Activated naive CD8-positive, alpha-beta T cell (primary cell): ENCODE results near the gene ARGLU1.
"Not testable (repeated sequence)": the region's sequence is repeated elsewhere in the genome, so short reads cannot be mapped to it uniquely, and the experiment has no call there.

ENCODE experiments used
- H3K27ac Mint-ChIP-seq: one replicate; pipeline ENCODE4 v1.8.0; 2021; ENCODE audit warnings: mixed read lengths
- H3K27me3 Mint-ChIP-seq: one replicate; pipeline ENCODE4 v1.8.0; 2021; ENCODE audit warnings: mixed read lengths
- H3K36me3 Mint-ChIP-seq: one replicate; pipeline ENCODE4 v1.8.0; 2021; ENCODE audit warnings: mixed read lengths
- H3K4me1 Mint-ChIP-seq: one replicate; pipeline ENCODE4 v1.8.0; 2021; ENCODE audit warnings: low read depth, mixed read lengths
- H3K4me3 Mint-ChIP-seq: one replicate; pipeline ENCODE4 v1.8.0; 2021; ENCODE audit warnings: mild to moderate bottlenecking, mixed read lengths
- H3K9me3 Mint-ChIP-seq: one replicate; pipeline ENCODE4 v1.8.0; 2021; ENCODE audit warnings: low read depth, mixed read lengths

Gene ARGLU1, protein sequence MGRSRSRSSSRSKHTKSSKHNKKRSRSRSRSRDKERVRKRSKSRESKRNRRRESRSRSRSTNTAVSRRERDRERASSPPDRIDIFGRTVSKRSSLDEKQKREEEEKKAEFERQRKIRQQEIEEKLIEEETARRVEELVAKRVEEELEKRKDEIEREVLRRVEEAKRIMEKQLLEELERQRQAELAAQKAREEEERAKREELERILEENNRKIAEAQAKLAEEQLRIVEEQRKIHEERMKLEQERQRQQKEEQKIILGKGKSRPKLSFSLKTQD

GRCh38 chr13:106567474-106568298 lies at the start of gene ARGLU1:
TSS of gene ARGLU1 (minus strand) at chr13:106568137. CDS start at chr13:106567919, 218 bp downstream.
- H3K9me3 Mint-ChIP-seq: no peaks in the 10 kb centered on the region
- H3K27ac Mint-ChIP-seq: peak within 1 kb of the TSS; percentile 90
- no peaks in the 10 kb centered on the region for H3K36me3 Mint-ChIP-seq
- H3K4me1 Mint-ChIP-seq: peaks cover 59% of the 10 kb centered on the region
- peak within 1 kb of the TSS; percentile 99 for H3K4me3 Mint-ChIP-seq
- no peaks in the 10 kb centered on the region for H3K27me3 Mint-ChIP-seq

- H3K27me3 Mint-ChIP-seq: peaks cover 5% of the 10 kb centered on the region
- no peaks in the 10 kb centered on the region for H3K36me3 Mint-ChIP-seq
- no peaks in the 10 kb centered on the region for H3K4me1 Mint-ChIP-seq
- no peak overlapping the region for H3K27ac Mint-ChIP-seq
- H3K4me3 Mint-ChIP-seq: no peak overlapping the region
- H3K9me3 Mint-ChIP-seq: no peaks in the 10 kb centered on the region
Measured at GRCh38 chr13:106617561-106617960, 49.6 kb upstream of the ARGLU1 start.

DNA sequence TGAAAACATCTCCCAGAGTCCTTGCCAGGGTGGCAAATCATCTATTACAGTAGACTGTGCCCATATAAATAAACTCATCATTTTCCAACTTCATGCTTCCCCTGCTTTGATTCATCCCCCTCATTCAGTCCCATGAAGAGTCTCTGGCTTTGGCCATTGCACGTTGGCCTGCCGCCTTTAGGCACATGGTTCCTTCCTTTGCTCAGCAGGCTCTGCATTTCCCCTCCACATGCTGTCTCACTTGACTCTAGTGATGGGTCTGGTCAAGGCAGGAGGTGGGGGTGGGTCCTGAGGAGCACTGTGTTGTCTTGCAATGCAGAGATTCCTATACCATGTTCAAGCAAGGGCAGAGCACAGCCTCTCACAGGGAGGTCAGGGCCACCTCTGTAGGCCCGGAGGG lies 48.8 kb upstream of the ARGLU1 start:
- Mint-ChIP-seq H3K27ac (no peak overlapping the region), H3K4me3 (no peak overlapping the region), H3K27me3 (peaks cover 4% of the 10 kb centered on the region), H3K9me3 (no peaks in the 10 kb centered on the region), H3K36me3 (no peaks in the 10 kb centered on the region), H3K4me1 (no peaks in the 10 kb centered on the region)

- no peak overlapping the region for H3K27ac Mint-ChIP-seq
- no peaks in the 10 kb centered on the region for H3K9me3 Mint-ChIP-seq
- H3K27me3 Mint-ChIP-seq: peaks cover 6% of the 10 kb centered on the region
- H3K4me3 Mint-ChIP-seq: no peak overlapping the region
- no peaks in the 10 kb centered on the region for H3K36me3 Mint-ChIP-seq
- H3K4me1 Mint-ChIP-seq: no peaks in the 10 kb centered on the region
Measured at GRCh38 chr13:106614874-106615273, 46.9 kb upstream of the ARGLU1 start.

DNA sequence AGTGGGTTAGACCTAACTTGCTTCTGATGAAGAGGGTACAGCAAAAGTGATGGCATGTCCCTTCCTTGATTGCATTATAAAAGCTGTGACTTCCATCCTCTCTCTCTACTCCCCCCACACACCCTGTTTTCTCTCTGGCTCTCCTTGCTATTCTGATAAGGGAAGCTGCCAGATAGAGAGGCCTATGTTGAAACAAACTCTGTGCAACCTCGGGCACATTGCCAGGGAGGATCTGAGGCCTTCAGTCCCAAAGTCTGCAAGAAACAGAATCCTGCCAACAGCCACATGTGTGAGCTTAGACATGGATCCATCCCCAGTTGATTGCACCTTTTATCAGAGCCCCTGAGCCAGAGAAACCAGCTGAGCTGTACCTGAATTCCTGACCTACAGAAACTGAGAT lies 44.8 kb upstream of the ARGLU1 start:
- Mint-ChIP-seq H3K27me3 (peaks cover 7% of the 10 kb centered on the region), H3K4me3 (no peak overlapping the region), H3K9me3 (no peaks in the 10 kb centered on the region), H3K36me3 (no peaks in the 10 kb centered on the region), H3K27ac (no peak overlapping the region), H3K4me1 (no peaks in the 10 kb centered on the region)

GRCh38 chr13:106610486-106610885 lies 42.5 kb upstream of the ARGLU1 start:
- Mint-ChIP-seq H3K27ac (no peak overlapping the region), H3K4me3 (no peak overlapping the region), H3K36me3 (no peaks in the 10 kb centered on the region), H3K27me3 (peaks cover 11% of the 10 kb centered on the region), H3K4me1 (no peaks in the 10 kb centered on the region), H3K9me3 (no peaks in the 10 kb centered on the region)

- H3K9me3 Mint-ChIP-seq: no peaks in the 10 kb centered on the region
- no peaks in the 10 kb centered on the region for H3K4me1 Mint-ChIP-seq
- peaks cover 11% of the 10 kb centered on the region for H3K27me3 Mint-ChIP-seq
- no peak overlapping the region for H3K4me3 Mint-ChIP-seq
- H3K36me3 Mint-ChIP-seq: no peaks in the 10 kb centered on the region
- no peak overlapping the region for H3K27ac Mint-ChIP-seq
Measured at GRCh38 chr13:106609116-106609515, 41.2 kb upstream of the ARGLU1 start.

DNA sequence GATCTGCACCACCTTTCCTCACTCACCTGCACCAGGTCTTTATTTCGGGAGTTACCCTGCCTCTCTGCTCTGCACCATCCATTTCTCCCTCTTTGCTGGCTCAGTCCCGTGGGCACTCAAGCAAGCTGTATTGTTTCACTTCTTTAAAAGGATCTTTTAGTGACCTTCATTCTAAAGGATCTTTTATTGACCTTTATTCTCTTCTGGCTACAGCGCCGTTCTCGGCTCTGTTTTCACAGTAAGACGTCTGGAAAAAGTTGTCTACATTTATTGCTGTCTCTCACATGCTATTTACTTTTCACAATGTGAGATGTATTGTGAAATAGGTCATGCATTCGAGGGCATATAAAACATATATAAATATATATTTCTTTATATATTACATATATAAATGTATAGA lies 35.6 kb upstream of the ARGLU1 start:
- no peaks in the 10 kb centered on the region for H3K9me3 Mint-ChIP-seq
- H3K27ac Mint-ChIP-seq: no peak overlapping the region
- H3K4me3 Mint-ChIP-seq: no peak overlapping the region
- H3K36me3 Mint-ChIP-seq: peaks cover 4% of the 10 kb centered on the region
- H3K27me3 Mint-ChIP-seq: peaks cover 4% of the 10 kb centered on the region
- H3K4me1 Mint-ChIP-seq: peaks cover 17% of the 10 kb centered on the region

GRCh38 chr13:106602178-106602577 lies 34.2 kb upstream of the ARGLU1 start:
- no peak overlapping the region for H3K4me3 Mint-ChIP-seq
- no peaks in the 10 kb centered on the region for H3K9me3 Mint-ChIP-seq
- peaks cover 1% of the 10 kb centered on the region for H3K27me3 Mint-ChIP-seq
- H3K27ac Mint-ChIP-seq: no peak overlapping the region
- peaks cover 4% of the 10 kb centered on the region for H3K36me3 Mint-ChIP-seq
- H3K4me1 Mint-ChIP-seq: peaks cover 17% of the 10 kb centered on the region

GRCh38 chr13:106601489-106601888 lies 33.6 kb upstream of the ARGLU1 start:
- Mint-ChIP-seq H3K4me3 (no peak overlapping the region), H3K27me3 (peaks cover 1% of the 10 kb centered on the region)

DNA sequence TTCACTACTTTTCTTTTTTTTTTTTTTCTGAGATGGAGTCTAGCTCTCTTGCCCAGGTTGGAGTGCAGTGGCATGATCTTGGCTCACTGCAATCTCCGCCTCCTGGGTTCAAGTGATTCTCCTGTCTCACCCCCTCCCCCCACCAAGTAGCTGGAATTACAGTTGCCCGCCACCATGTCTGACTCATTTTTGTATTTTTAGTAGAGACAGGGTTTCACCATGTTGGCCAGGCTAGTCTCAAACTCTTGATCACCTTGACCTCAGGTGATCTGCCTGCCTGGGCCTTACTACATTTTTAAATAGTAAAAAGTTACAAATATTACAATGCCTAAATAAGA lies 32.8 kb upstream of the ARGLU1 start:
- peaks cover 17% of the 10 kb centered on the region for H3K4me1 Mint-ChIP-seq
- H3K9me3 Mint-ChIP-seq, H3K27ac Mint-ChIP-seq, H3K27me3 Mint-ChIP-seq, H3K4me3 Mint-ChIP-seq, H3K36me3 Mint-ChIP-seq: not testable (repeated sequence)

More at GRCh38 chr13:106601489-106601888, 33.6 kb upstream of the ARGLU1 start:
- Mint-ChIP-seq H3K4me1 (peaks cover 17% of the 10 kb centered on the region), H3K27ac (no peak overlapping the region), H3K9me3 (no peaks in the 10 kb centered on the region), H3K36me3 (peaks cover 4% of the 10 kb centered on the region)

GRCh38 chr13:106599875-106600797 lies 32.2 kb upstream of the ARGLU1 start:
- peaks cover 1% of the 10 kb centered on the region for H3K27me3 Mint-ChIP-seq
- H3K27ac Mint-ChIP-seq: no peak overlapping the region
- H3K4me1 Mint-ChIP-seq: peaks cover 17% of the 10 kb centered on the region
- peak overlapping the region; percentile 18 for H3K4me3 Mint-ChIP-seq
- H3K36me3 Mint-ChIP-seq: peaks cover 6% of the 10 kb centered on the region
- H3K9me3 Mint-ChIP-seq: no peaks in the 10 kb centered on the region

DNA sequence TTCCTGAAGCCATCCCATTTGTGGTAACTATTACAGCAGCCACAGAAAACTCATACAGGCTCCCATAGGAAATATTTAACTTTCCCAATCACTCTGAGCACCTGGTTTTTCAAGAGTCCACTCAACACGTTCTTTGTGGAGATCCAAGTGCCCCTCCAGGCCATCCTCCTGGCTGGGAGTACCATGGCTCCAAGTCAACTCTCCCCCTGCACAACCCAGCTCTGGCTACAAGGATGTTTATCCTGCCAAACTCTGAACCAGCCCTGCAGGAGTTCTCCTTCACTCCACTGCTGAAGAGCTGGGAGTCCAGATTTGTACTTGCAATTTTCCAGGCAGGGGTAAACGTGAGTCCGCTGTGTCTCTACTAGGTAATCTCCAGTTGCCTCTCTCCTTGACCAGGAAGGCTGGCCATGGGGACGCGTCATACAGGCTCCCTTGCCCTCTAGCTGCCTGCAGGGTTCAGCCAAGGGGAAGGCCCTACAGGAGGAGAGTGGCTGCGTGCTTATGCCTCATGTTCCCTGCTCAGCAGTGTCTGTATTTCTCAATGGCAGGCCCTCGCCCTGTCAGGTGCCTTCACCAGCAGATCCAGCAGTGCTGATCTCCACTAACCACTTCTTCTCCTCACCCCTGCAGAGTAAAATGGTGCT lies 29.9 kb upstream of the ARGLU1 start:
- Mint-ChIP-seq H3K27ac (no peak overlapping the region), H3K36me3 (peaks cover 2% of the 10 kb centered on the region), H3K27me3 (peaks cover 1% of the 10 kb centered on the region), H3K4me3 (no peak overlapping the region), H3K4me1 (peaks cover 17% of the 10 kb centered on the region), H3K9me3 (no peaks in the 10 kb centered on the region)

DNA sequence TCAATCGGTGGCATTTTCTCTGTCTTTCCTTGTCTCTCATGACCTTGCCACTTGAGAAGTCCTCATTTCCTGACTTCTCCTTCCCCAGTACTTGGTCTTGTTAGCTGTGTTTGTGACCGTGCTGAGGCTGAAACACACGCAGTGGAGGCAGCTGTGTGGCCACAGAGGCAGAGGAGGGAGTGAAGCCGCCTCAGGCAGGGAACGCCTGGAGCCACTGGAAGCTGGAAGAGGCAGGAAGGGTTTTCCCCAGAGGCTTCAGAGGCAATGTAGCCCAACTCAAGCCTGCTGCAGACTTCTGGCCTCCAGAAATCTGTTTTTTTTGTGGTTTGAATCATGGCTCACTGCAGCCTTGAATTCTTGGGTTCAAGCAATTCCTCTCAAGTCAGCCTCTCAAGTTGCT lies 29.2 kb upstream of the ARGLU1 start:
- Mint-ChIP-seq H3K36me3 (peaks cover 2% of the 10 kb centered on the region), H3K4me3 (no peak overlapping the region), H3K4me1 (peaks cover 16% of the 10 kb centered on the region), H3K27ac (no peak overlapping the region), H3K27me3 (peaks cover 1% of the 10 kb centered on the region), H3K9me3 (no peaks in the 10 kb centered on the region)
